ENCODE results near the gene PDK4.
"Not testable (repeated sequence)": the region's sequence is repeated elsewhere in the genome, so short reads cannot be mapped to it uniquely, and the experiment has no call there.

GRCh38 chr7:95604811-95605210 lies 8.5 kb upstream of the PDK4 start:
- peak in 1 of 4 donors; percentile 22 for TF ChIP-seq POLR2AphosphoS5 (IDR thresholded peaks at IDR 0.05)
- TF ChIP-seq CTCF (IDR thresholded peaks at IDR 0.05) = not testable (repeated sequence)

Measured in sigmoid colon (tissue), 4 donors.